ENCODE results near the gene RNF225.
"Not testable (repeated sequence)": the region's sequence is repeated elsewhere in the genome, so short reads cannot be mapped to it uniquely, and the experiment has no call there.

The RNF225 gene

GRCh38 chr19:58372311-58373133 lies 22.9 kb upstream of the RNF225 start:
- Histone ChIP-seq H3K9me2 (replicated peaks; ENCODE audit: low read depth, low read length) (no peaks in the 10 kb centered on the region), H3K4me1 (ENCODE audit: insufficient read depth, low read length, poor library complexity, severe bottlenecking) (no peaks in the 10 kb centered on the region), H3F3A (ENCODE audit: low read depth) (no peaks in the 10 kb centered on the region), H3K36me3 (ENCODE audit: insufficient read depth, low read length) (no peaks in the 10 kb centered on the region), H3K9me3 (ENCODE audit: insufficient read depth, low read depth, low read length) (no peaks in the 10 kb centered on the region), H3K79me2 (ENCODE audit: insufficient read depth, low read length) (no peaks in the 10 kb centered on the region), H3K27me3 (ENCODE audit: insufficient read depth, low read length, poor library complexity, severe bottlenecking) (no peaks in the 10 kb centered on the region), H2AFZ (ENCODE audit: low read length) (no peak overlapping the region), H3K4me2 (ENCODE audit: low read depth, low read length, poor library complexity, severe bottlenecking) (no peak overlapping the region), H3K4me3 (ENCODE audit: low read length, poor library complexity, severe bottlenecking) (no peak overlapping the region), H4K20me1 (ENCODE audit: insufficient read depth, low read length, poor library complexity, severe bottlenecking) (no peaks in the 10 kb centered on the region), H3K9ac (ENCODE audit: low read depth, low read length, poor library complexity, severe bottlenecking) (no peak overlapping the region)
- TF ChIP-seq EZH2phosphoT487 (IDR thresholded peaks at IDR 0.05; ENCODE audit: borderline replicate concordance) (no peak), CTCF (conservative IDR thresholded peaks at IDR 0.05; ENCODE audit: low read length) (no peak; the same call in 1 of the 2 replicates)

GRCh38 chr19:58374200-58374599 lies 21.3 kb upstream of the RNF225 start:
- Histone ChIP-seq H3F3A (ENCODE audit: low read depth) (no peaks in the 10 kb centered on the region), H2AFZ (ENCODE audit: low read length) (no peak overlapping the region), H3K4me2 (ENCODE audit: low read depth, low read length, poor library complexity, severe bottlenecking) (no peak overlapping the region), H3K4me3 (ENCODE audit: low read length, poor library complexity, severe bottlenecking) (no peak overlapping the region), H3K27me3 (ENCODE audit: insufficient read depth, low read length, poor library complexity, severe bottlenecking) (no peaks in the 10 kb centered on the region), H3K36me3 (ENCODE audit: insufficient read depth, low read length) (no peaks in the 10 kb centered on the region), H3K9me2 (replicated peaks; ENCODE audit: low read depth, low read length) (no peaks in the 10 kb centered on the region), H3K9ac (ENCODE audit: low read depth, low read length, poor library complexity, severe bottlenecking) (no peak overlapping the region), H3K79me2 (ENCODE audit: insufficient read depth, low read length) (no peaks in the 10 kb centered on the region), H4K20me1 (ENCODE audit: insufficient read depth, low read length, poor library complexity, severe bottlenecking) (no peaks in the 10 kb centered on the region), H3K4me1 (ENCODE audit: insufficient read depth, low read length, poor library complexity, severe bottlenecking) (no peaks in the 10 kb centered on the region), H3K9me3 (ENCODE audit: insufficient read depth, low read depth, low read length) (no peaks in the 10 kb centered on the region)
- TF ChIP-seq EZH2phosphoT487 (IDR thresholded peaks at IDR 0.05; ENCODE audit: borderline replicate concordance) (no peak), CTCF (conservative IDR thresholded peaks at IDR 0.05; ENCODE audit: low read length) (no peak)

GRCh38 chr19:58376724-58377123 lies 18.7 kb upstream of the RNF225 start:
- not testable (repeated sequence) for H3K9me3 ChIP-seq (ENCODE audit: insufficient read depth, low read depth, low read length); H3K9me2 ChIP-seq (replicated peaks; ENCODE audit: low read depth, low read length); H3K4me3 ChIP-seq (ENCODE audit: low read length, poor library complexity, severe bottlenecking); H3K27me3 ChIP-seq (ENCODE audit: insufficient read depth, low read length, poor library complexity, severe bottlenecking); H3K4me2 ChIP-seq (ENCODE audit: low read depth, low read length, poor library complexity, severe bottlenecking); H4K20me1 ChIP-seq (ENCODE audit: insufficient read depth, low read length, poor library complexity, severe bottlenecking); H3K9ac ChIP-seq (ENCODE audit: low read depth, low read length, poor library complexity, severe bottlenecking); H3K4me1 ChIP-seq (ENCODE audit: insufficient read depth, low read length, poor library complexity, severe bottlenecking); H2AFZ ChIP-seq (ENCODE audit: low read length); H3K36me3 ChIP-seq (ENCODE audit: insufficient read depth, low read length); H3K79me2 ChIP-seq (ENCODE audit: insufficient read depth, low read length); H3F3A ChIP-seq (ENCODE audit: low read depth)

GRCh38 chr19:58379246-58379645 lies 16.2 kb upstream of the RNF225 start:
- TF ChIP-seq EZH2phosphoT487 (IDR thresholded peaks at IDR 0.05; ENCODE audit: borderline replicate concordance), result no peak
- no peak for TF ChIP-seq CTCF (conservative IDR thresholded peaks at IDR 0.05; ENCODE audit: low read length)
- no peaks in the 10 kb centered on the region for H3K9me3 ChIP-seq (ENCODE audit: insufficient read depth, low read depth, low read length)
- H3K9me2 ChIP-seq (replicated peaks; ENCODE audit: low read depth, low read length), result no peaks in the 10 kb centered on the region
- H2AFZ ChIP-seq (ENCODE audit: low read length), result no peak overlapping the region
- no peaks in the 10 kb centered on the region for H4K20me1 ChIP-seq (ENCODE audit: insufficient read depth, low read length, poor library complexity, severe bottlenecking)
- H3K9ac ChIP-seq (ENCODE audit: low read depth, low read length, poor library complexity, severe bottlenecking), result peak overlapping the region; percentile 83
- H3F3A ChIP-seq (ENCODE audit: low read depth), result no peaks in the 10 kb centered on the region
- no peaks in the 10 kb centered on the region for H3K27me3 ChIP-seq (ENCODE audit: insufficient read depth, low read length, poor library complexity, severe bottlenecking)
- H3K4me3 ChIP-seq (ENCODE audit: low read length, poor library complexity, severe bottlenecking), result peak overlapping the region; percentile 77
- H3K79me2 ChIP-seq (ENCODE audit: insufficient read depth, low read length), result no peaks in the 10 kb centered on the region
- no peaks in the 10 kb centered on the region for H3K36me3 ChIP-seq (ENCODE audit: insufficient read depth, low read length)
- H3K4me1 ChIP-seq (ENCODE audit: insufficient read depth, low read length, poor library complexity, severe bottlenecking), result peaks cover 9% of the 10 kb centered on the region
- peak overlapping the region; percentile 81 for H3K4me2 ChIP-seq (ENCODE audit: low read depth, low read length, poor library complexity, severe bottlenecking)
